PC-3 (cell line): Measurements from ENCODE around the gene HMCN1.

Experiments
- EZH2 ChIP-seq: fragments of 300-600 bp; sonication (generic); IDR thresholded peaks from one replicate; pipeline ENCODE4 v1.6.1; 2017; ENCODE audit warnings: antibody characterized with exemption, mild to moderate bottlenecking, low read length; ENCODE audit not compliant: unreplicated experiment
- EZH2phosphoT487 ChIP-seq: fragments of 300-600 bp; sonication (generic); IDR thresholded peaks from 2 replicates; pipeline ENCODE4 v1.6.1; 2018; ENCODE audit warnings: mild to moderate bottlenecking, antibody characterized with exemption, low read length, borderline replicate concordance
- TF ChIP-seq, protein P1 (sequence below): fragments of 300-600 bp; sonication (generic); conservative IDR thresholded peaks from 2 replicates; pipeline ENCODE4 v1.5.1; 2017; ENCODE audit warnings: antibody characterized with exemption, low read depth, mild to moderate bottlenecking, low read length

DNA sequence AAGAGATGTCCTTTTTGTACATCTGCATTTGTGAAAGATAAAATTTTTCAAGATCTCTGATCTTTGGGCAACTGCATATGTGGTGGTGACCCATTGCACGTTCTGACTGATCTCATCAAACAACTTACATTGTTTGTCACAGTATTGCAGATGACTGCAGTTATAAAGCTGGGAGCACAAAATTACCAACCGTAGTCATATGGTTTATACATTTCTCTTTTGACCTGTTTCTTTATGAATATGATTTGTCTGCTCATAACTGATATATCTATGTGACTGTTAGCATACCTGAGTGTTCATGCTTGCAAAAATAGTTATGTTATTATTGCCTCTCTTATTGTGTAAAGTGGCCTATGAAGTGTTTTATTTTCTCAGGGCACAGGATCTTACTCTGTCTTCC lies 43.7 kb upstream of the HMCN1 start:
- TF ChIP-seq, protein P1, sequence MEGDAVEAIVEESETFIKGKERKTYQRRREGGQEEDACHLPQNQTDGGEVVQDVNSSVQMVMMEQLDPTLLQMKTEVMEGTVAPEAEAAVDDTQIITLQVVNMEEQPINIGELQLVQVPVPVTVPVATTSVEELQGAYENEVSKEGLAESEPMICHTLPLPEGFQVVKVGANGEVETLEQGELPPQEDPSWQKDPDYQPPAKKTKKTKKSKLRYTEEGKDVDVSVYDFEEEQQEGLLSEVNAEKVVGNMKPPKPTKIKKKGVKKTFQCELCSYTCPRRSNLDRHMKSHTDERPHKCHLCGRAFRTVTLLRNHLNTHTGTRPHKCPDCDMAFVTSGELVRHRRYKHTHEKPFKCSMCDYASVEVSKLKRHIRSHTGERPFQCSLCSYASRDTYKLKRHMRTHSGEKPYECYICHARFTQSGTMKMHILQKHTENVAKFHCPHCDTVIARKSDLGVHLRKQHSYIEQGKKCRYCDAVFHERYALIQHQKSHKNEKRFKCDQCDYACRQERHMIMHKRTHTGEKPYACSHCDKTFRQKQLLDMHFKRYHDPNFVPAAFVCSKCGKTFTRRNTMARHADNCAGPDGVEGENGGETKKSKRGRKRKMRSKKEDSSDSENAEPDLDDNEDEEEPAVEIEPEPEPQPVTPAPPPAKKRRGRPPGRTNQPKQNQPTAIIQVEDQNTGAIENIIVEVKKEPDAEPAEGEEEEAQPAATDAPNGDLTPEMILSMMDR = no peak
- TF ChIP-seq EZH2 (no peak), EZH2phosphoT487 (no peak)
